Measurements from ENCODE around the gene MCOLN2. TPM values are rescaled to one million over a fixed set of nuclear protein-coding genes. Genes with fewer than 3 reads are reported as not detected.

Gene MCOLN2
- polyA plus RNA-seq, 1 of the 3 experiments (the other 2 are of a cell fraction), result not detected

- no peaks in the 10 kb centered on the region for H3F3A ChIP-seq (replicated peaks; ENCODE audit: insufficient read depth)
- H3K9ac ChIP-seq, result no peak overlapping the region
- POLR2A ChIA-PET, result no interaction called here
Observed at GRCh38 chr1:84940481-84940880, 56.4 kb downstream of the MCOLN2 start.

DNA sequence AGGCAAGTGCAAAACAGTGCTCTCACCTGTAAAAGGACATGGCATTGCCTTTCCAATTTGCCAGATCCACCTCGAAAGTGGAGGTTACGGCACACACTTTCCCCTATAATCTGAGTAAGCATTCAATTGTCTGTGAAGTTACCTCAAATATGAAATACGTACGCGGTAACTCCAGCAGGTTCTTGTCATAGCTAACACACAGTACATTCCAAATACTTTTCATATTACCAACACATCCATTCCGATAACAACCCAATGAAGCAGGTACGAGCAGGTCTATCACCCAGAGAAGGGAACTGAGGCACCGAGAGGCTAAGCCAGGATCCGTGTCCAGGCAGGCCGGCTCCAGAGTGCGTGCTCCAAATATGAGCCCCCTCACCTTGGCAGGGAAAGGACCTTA, 57.2 kb downstream of the MCOLN2 start:
- POLR2A ChIA-PET, result no interaction called here
- H3K9ac ChIP-seq, result no peak overlapping the region
- H3K36me3 ChIP-seq (replicated peaks in 1 of 2; ENCODE audit: control insufficient read depth in 1 of 2, insufficient read depth in 2 of 2, low read length in 1 of 2), result no peaks in the 10 kb centered on the region
- no peak overlapping the region for H2AFZ ChIP-seq (ENCODE audit: low read depth)
- 89% methylated on average over 11 of the region's 11 CpGs for WGBS (ENCODE audit: low lambda C conversion rate)
- CTCF ChIA-PET, result interaction anchor here (9.9 kb wide), 1 partner anchor 316 kb away, joined by 193 read pairs; the partner anchor contains the start of gene C1orf52
- H3K79me2 ChIP-seq (ENCODE audit: insufficient read depth), result no peaks in the 10 kb centered on the region
- H3K27ac ChIP-seq (ENCODE audit: low read depth in 2 of 2, low read length in 1 of 2), result no peak overlapping the region
- no peaks in the 10 kb centered on the region for H3K9me3 ChIP-seq
- H3K9me2 ChIP-seq, result no peaks in the 10 kb centered on the region
- H3K4me3 ChIP-seq (ENCODE audit: low read depth in 2 of 2, low read length in 1 of 2), result no peak overlapping the region
- TF ChIP-seq USF1 (IDR thresholded peaks at IDR 0.05; ENCODE audit: borderline replicate concordance, low read depth) (no peak), SMC3 (IDR thresholded peaks at IDR 0.05; ENCODE audit: low read depth, low read length) (no peak), EP300 (IDR thresholded peaks at IDR 0.05; ENCODE audit: borderline replicate concordance in 1 of 2, low read depth in 1 of 2, low read length in 1 of 2) (no peak), TEAD4 (IDR thresholded peaks at IDR 0.05; ENCODE audit: borderline replicate concordance, insufficient read depth) (no peak), NFIC (IDR thresholded peaks at IDR 0.05; ENCODE audit: borderline replicate concordance) (no peak), ELF1 (IDR thresholded peaks at IDR 0.05) (no peak), FOXJ3 (CRISPR knock-in tag; IDR thresholded peaks at IDR 0.05) (no peak), CHD2 (IDR thresholded peaks at IDR 0.05; ENCODE audit: low read length, partially characterized antibody) (no peak), RXRA (IDR thresholded peaks at IDR 0.05; ENCODE audit: borderline replicate concordance, low read depth) (no peak), USF2 (IDR thresholded peaks at IDR 0.05; ENCODE audit: borderline replicate concordance, low read depth, low read length) (no peak)
- TF ChIP-seq, protein P1, sequence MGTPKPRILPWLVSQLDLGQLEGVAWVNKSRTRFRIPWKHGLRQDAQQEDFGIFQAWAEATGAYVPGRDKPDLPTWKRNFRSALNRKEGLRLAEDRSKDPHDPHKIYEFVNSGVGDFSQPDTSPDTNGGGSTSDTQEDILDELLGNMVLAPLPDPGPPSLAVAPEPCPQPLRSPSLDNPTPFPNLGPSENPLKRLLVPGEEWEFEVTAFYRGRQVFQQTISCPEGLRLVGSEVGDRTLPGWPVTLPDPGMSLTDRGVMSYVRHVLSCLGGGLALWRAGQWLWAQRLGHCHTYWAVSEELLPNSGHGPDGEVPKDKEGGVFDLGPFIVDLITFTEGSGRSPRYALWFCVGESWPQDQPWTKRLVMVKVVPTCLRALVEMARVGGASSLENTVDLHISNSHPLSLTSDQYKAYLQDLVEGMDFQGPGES (IDR thresholded peaks at IDR 0.05; ENCODE audit: low read depth, low read length), result no peak
- no peaks in the 10 kb centered on the region for H3F3A ChIP-seq (replicated peaks; ENCODE audit: insufficient read depth)
- no peak overlapping the region for H3K4me2 ChIP-seq
- peaks cover 13% of the 10 kb centered on the region for H3K27me3 ChIP-seq (ENCODE audit: insufficient read depth)
- no peaks in the 10 kb centered on the region for H4K20me1 ChIP-seq (ENCODE audit: insufficient read depth)
- no peak for DNase-seq
- no peaks in the 10 kb centered on the region; a peak in 1 of 4 replicates for H3K4me1 ChIP-seq (ENCODE audit: control insufficient read depth in 1 of 2, insufficient read depth in 2 of 2, low read depth in 1 of 2, low read length in 1 of 2)

More at GRCh38 chr1:84940481-84940880, 56.4 kb downstream of the MCOLN2 start:
- Histone ChIP-seq H3K9me2 (no peaks in the 10 kb centered on the region), H3K27ac (ENCODE audit: low read depth in 2 of 2, low read length in 1 of 2) (no peak overlapping the region), H3K4me2 (no peak overlapping the region), H3K4me1 (ENCODE audit: control insufficient read depth in 1 of 2, insufficient read depth in 2 of 2, low read depth in 1 of 2, low read length in 1 of 2) (no peaks in the 10 kb centered on the region; a peak in 1 of 4 replicates), H2AFZ (ENCODE audit: low read depth) (no peak overlapping the region), H3K79me2 (ENCODE audit: insufficient read depth) (no peaks in the 10 kb centered on the region), H3K36me3 (replicated peaks in 1 of 2; ENCODE audit: control insufficient read depth in 1 of 2, insufficient read depth in 2 of 2, low read length in 1 of 2) (no peaks in the 10 kb centered on the region), H3K9me3 (no peaks in the 10 kb centered on the region), H4K20me1 (ENCODE audit: insufficient read depth) (no peaks in the 10 kb centered on the region), H3K27me3 (ENCODE audit: insufficient read depth) (peaks cover 7% of the 10 kb centered on the region), H3K4me3 (ENCODE audit: low read depth in 2 of 2, low read length in 1 of 2) (no peak overlapping the region)
- TF ChIP-seq POLR2AphosphoS5 (IDR thresholded peaks at IDR 0.05; ENCODE audit: low read depth, low read length), result no peak
- TF ChIP-seq, protein P2, sequence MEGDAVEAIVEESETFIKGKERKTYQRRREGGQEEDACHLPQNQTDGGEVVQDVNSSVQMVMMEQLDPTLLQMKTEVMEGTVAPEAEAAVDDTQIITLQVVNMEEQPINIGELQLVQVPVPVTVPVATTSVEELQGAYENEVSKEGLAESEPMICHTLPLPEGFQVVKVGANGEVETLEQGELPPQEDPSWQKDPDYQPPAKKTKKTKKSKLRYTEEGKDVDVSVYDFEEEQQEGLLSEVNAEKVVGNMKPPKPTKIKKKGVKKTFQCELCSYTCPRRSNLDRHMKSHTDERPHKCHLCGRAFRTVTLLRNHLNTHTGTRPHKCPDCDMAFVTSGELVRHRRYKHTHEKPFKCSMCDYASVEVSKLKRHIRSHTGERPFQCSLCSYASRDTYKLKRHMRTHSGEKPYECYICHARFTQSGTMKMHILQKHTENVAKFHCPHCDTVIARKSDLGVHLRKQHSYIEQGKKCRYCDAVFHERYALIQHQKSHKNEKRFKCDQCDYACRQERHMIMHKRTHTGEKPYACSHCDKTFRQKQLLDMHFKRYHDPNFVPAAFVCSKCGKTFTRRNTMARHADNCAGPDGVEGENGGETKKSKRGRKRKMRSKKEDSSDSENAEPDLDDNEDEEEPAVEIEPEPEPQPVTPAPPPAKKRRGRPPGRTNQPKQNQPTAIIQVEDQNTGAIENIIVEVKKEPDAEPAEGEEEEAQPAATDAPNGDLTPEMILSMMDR (IDR thresholded peaks at IDR 0.05), result no peak
- TF ChIP-seq RAD21 (IDR thresholded peaks at IDR 0.05; ENCODE audit: low read length), result no peak
- DNase-seq, result no peak
- CTCF ChIA-PET, result interaction anchor here (9.9 kb wide), 1 partner anchor 315 kb away, joined by 193 read pairs; the partner anchor contains the start of gene C1orf52
- 66% methylated on average over 4 of the region's 4 CpGs for WGBS (ENCODE audit: low lambda C conversion rate)
